A549 treated with AZD2906 at 1 μM for 4 hours (cell line): ENCODE measurements around the gene SDF2. TPM values are rescaled to one million over a fixed set of nuclear protein-coding genes. Genes with fewer than 3 reads are reported as not detected.

Experiments
- total RNA-seq: library from RNA; stranded (reverse); fragments of 200-300 nt; extraction: Qiagen RNA extraction; gene quantifications from 5 replicates; pipeline ENCODE4 v1.2.3, GENCODE V29; 2022

SDF2 gene
- total RNA-seq, result 78.3 to 83.2 TPM (median 82.4 TPM) in 5 replicates

GRCh38 chr17:28661635-28662526 lies at the start of gene SDF2, which contains the start of gene SUPT6H:
SDF2 (minus strand) TSS chr17:28661906; CDS start chr17:28661876, 30 bp downstream.
SUPT6H (plus strand) TSS chr17:28662205; CDS start chr17:28673402, 11,197 bp downstream.

DNA sequence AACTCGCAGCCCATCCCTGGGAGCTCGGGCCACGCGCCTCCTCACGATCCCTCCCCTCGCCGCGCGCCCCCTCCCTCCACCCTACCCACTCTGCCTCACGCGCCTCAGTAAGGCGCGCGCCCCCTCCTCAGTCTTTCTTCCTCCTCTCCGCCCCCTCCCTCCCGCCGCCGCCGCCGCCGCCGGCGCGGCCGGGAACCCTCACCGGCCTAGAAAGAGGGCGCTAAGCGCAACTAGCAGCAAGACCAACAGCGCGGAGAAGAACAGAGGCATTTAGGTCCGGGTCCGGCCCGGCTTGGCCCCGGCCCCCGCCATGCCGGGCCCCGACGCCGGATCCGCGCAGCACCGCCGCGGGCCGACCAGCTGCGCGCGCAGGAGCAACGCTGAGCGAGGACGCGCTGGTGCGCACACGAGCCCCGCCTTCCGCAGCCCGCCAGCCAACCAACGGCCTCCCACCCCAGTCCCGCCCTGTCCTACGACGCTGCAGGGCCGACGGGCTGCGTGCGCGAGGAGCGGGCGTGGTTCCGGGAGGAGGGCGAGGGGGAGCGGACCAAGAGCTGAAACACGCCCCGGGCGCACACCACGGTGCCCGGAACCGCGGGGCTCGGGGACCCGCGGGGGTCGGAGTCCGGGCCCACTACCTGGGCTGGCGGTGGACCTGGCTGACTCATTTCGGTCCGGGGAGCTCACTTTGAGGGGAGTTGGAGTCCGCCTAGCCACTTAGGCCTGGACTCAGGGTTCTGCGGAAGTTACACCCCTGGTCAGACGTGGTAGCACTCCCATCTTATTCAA lies 16.7 kb downstream of the SDF2 start, which contains the start of gene BLTP2:
TSS of gene BLTP2 (minus strand) at position 372 of the 789 bp plus-strand sequence. CDS start at position 270, 102 bp downstream.

DNA sequence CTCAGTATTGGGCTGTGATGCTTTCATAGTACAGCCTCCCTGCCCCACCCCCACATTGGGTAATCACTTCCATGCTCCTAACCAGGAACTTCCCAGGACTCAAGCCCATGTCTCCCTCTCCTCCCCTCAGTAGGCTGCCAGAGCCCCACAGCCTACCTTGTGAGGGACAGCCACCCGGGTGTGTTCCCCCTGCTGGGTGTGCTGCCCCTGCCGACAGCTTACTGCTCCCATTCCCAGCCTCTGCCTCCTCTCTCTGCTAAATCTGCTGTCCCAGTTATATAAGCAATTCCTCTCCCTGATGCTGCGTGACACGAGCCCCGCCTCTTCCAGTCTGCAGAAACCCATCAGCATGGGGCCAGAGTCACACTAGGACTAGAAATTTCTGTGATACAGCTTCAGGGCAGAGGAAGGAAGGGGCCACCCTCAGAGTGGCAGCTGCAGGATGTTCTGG lies 47.8 kb downstream of the SDF2 start, which contains the start of gene RSKR:
TSS of gene RSKR (minus strand) at position 255 of the 451 bp plus-strand sequence. CDS start at position 231, 24 bp downstream.

GRCh38 chr17:28598799-28599310 lies 62.9 kb downstream of the SDF2 start, which contains the start of gene SPAG5:
SPAG5 (minus strand) TSS chr17:28599025; CDS start chr17:28598946, 79 bp downstream.

Other genes starting within 250 kb of the SDF2 start
- 0.05 to 0.21 TPM (median 0.10 TPM) in 5 replicates for gene SLC13A2, start 188.3 kb downstream of the SDF2 start, total RNA-seq
- gene FOXN1, start 155.6 kb downstream of the SDF2 start, total RNA-seq, result 0.02 to 0.07 TPM (median 0.03 TPM) in 3 of 5 replicates, not detected in the others
- 22.8 to 31.0 TPM (median 29.7 TPM) in 5 replicates for gene UNC119, start 109.3 kb downstream of the SDF2 start, total RNA-seq
- gene PIGS, start 90.4 kb downstream of the SDF2 start, total RNA-seq, result 56.2 to 63.4 TPM (median 58.3 TPM) in 5 replicates
- 1.3 to 2.4 TPM (median 2.0 TPM) in 5 replicates for gene ALDOC, start 85.0 kb downstream of the SDF2 start, total RNA-seq
- gene SPAG5, start 62.9 kb downstream of the SDF2 start, total RNA-seq, result 62.3 to 70.8 TPM (median 69.3 TPM) in 5 replicates
- 2.7 to 3.6 TPM (median 2.9 TPM) in 5 replicates for gene RSKR, start 47.7 kb downstream of the SDF2 start, total RNA-seq
- gene BLTP2, start 16.7 kb downstream of the SDF2 start, total RNA-seq, result 47.0 to 74.8 TPM (median 53.1 TPM) in 5 replicates
- gene SUPT6H, start 299 bp upstream of the SDF2 start, total RNA-seq, result 63.8 to 70.4 TPM (median 69.6 TPM) in 5 replicates
- 1.00 to 1.4 TPM (median 1.3 TPM) in 5 replicates for gene PROCA1, start 50.0 kb upstream of the SDF2 start, total RNA-seq
- gene RAB34, start 56.0 kb upstream of the SDF2 start, total RNA-seq, result 208 to 235 TPM (median 232 TPM) in 5 replicates
- gene RPL23A, start 58.1 kb upstream of the SDF2 start, total RNA-seq, result 1,734 to 2,333 TPM (median 2,200 TPM) in 5 replicates
- gene TLCD1, start 64.3 kb upstream of the SDF2 start, total RNA-seq, result 28.7 to 45.6 TPM (median 42.9 TPM) in 5 replicates
- 3.4 to 4.6 TPM (median 4.0 TPM) in 5 replicates for gene NEK8, start 66.9 kb upstream of the SDF2 start, total RNA-seq
- 59.0 to 80.7 TPM (median 75.0 TPM) in 5 replicates for gene TRAF4, start 82.1 kb upstream of the SDF2 start, total RNA-seq
- 37.5 to 44.3 TPM (median 41.1 TPM) in 5 replicates for gene FAM222B, start 180.9 kb upstream of the SDF2 start, total RNA-seq
- 77.4 to 89.4 TPM (median 84.1 TPM) in 5 replicates for gene ERAL1, start 193.1 kb upstream of the SDF2 start, total RNA-seq
- gene FLOT2, start 235.8 kb upstream of the SDF2 start, total RNA-seq, result 81.4 to 89.2 TPM (median 88.3 TPM) in 5 replicates
- 6.3 to 7.9 TPM (median 7.2 TPM) in 5 replicates for gene DHRS13, start 241.2 kb upstream of the SDF2 start, total RNA-seq